Tongue (tissue), 2 donors: Measurements from ENCODE around the gene SLC37A1. TPM values are rescaled to one million over a fixed set of nuclear protein-coding genes. Genes with fewer than 3 reads are reported as not detected.
A peak's percentile ranks its signal among the peaks of the same experiment; 100 is the strongest.

Source experiments
- DNase-seq: peaks from one replicate; pipeline ENCODE4 v3.0.0-alpha.2; 2015
- total RNA-seq: library from RNA; depleted of rRNA; stranded (reverse); fragments of >200 nt; gene quantifications from one replicate; pipeline ENCODE4 v1.2.3, GENCODE V29; 2014

Gene SLC37A1
- total RNA-seq, 1 donor from 2014 or later, result 12.7 TPM

- no peak for DNase-seq
These were observed 31.7 kb downstream of the SLC37A1 start for GRCh38 chr21:42545317-42545716.

GRCh38 chr21:42545745-42546144, 32.1 kb downstream of the SLC37A1 start:
- DNase-seq, result no peak

GRCh38 chr21:42546433-42546832, 32.8 kb downstream of the SLC37A1 start:
- no peak for DNase-seq

GRCh38 chr21:42547001-42547905, 33.6 kb downstream of the SLC37A1 start:
- DNase-seq, result no peak

GRCh38 chr21:42547906-42548365, 34.3 kb downstream of the SLC37A1 start:
- DNase-seq, result no peak

GRCh38 chr21:42548687-42549406, 35.2 kb downstream of the SLC37A1 start:
- no peak for DNase-seq

- peak; percentile 58 for DNase-seq
These were observed 37.2 kb downstream of the SLC37A1 start for GRCh38 chr21:42550817-42551216.

- DNase-seq, result no peak
These were observed 39.0 kb downstream of the SLC37A1 start for GRCh38 chr21:42552407-42553336.

GRCh38 chr21:42553435-42553834, 39.8 kb downstream of the SLC37A1 start:
- no peak for DNase-seq

- DNase-seq, result peak; percentile 24
These were observed 40.8 kb downstream of the SLC37A1 start for GRCh38 chr21:42554251-42554961.

GRCh38 chr21:42555756-42556438, 42.2 kb downstream of the SLC37A1 start:
- DNase-seq, result no peak

- DNase-seq, result no peak
These were observed 42.8 kb downstream of the SLC37A1 start for GRCh38 chr21:42556476-42556875.

GRCh38 chr21:42556960-42557359, 43.3 kb downstream of the SLC37A1 start:
- DNase-seq, result no peak

GRCh38 chr21:42557420-42557819, 43.8 kb downstream of the SLC37A1 start:
- no peak for DNase-seq

- no peak for DNase-seq
These were observed 44.7 kb downstream of the SLC37A1 start for GRCh38 chr21:42558368-42558767.

GRCh38 chr21:42558846-42559245, 45.2 kb downstream of the SLC37A1 start:
- DNase-seq, result no peak

- DNase-seq, result no peak
These were observed 45.7 kb downstream of the SLC37A1 start for GRCh38 chr21:42559326-42559725.

GRCh38 chr21:42560517-42561179, 47.0 kb downstream of the SLC37A1 start:
- no peak for DNase-seq

GRCh38 chr21:42561762-42562650, 48.4 kb downstream of the SLC37A1 start:
- peak; percentile 47 for DNase-seq
